Measurements from ENCODE around the gene WNK2.

GRCh38 chr9:93234600-93234999 lies 50.7 kb downstream of the WNK2 start:
- no peak for TF ChIP-seq POLR2A (IDR thresholded peaks at IDR 0.05; ENCODE audit: low read depth, low read length)
- TF ChIP-seq RAD21 (IDR thresholded peaks at IDR 0.05; ENCODE audit: low read length): no peak
- no peak for TF ChIP-seq MAFK (IDR thresholded peaks at IDR 0.05; ENCODE audit: low read depth, low read length)
- TF ChIP-seq CTCF (conservative IDR thresholded peaks at IDR 0.05; ENCODE audit: low read depth, low read length): no peak
- no peak for TF ChIP-seq CHD1 (IDR thresholded peaks at IDR 0.05; ENCODE audit: low read depth, low read length)
- no peak for TF ChIP-seq ELK1 (IDR thresholded peaks at IDR 0.05; ENCODE audit: borderline replicate concordance, low read depth, low read length)
- no peak for TF ChIP-seq MAZ (IDR thresholded peaks at IDR 0.05; ENCODE audit: borderline replicate concordance, low read depth, low read length)
- TF ChIP-seq USF2 (IDR thresholded peaks at IDR 0.05; ENCODE audit: low read depth, low read length): no peak
- no peak for TF ChIP-seq RFX5 (IDR thresholded peaks at IDR 0.05; ENCODE audit: low read depth, low read length)
- no peak for TF ChIP-seq RCOR1 (IDR thresholded peaks at IDR 0.05; ENCODE audit: insufficient replicate concordance, low read length)
- TF ChIP-seq NFE2L2 (IDR thresholded peaks at IDR 0.05; ENCODE audit: low read depth, low read length): no peak
- TF ChIP-seq SMC3 (IDR thresholded peaks at IDR 0.05; ENCODE audit: low read depth, low read length): no peak
- TF ChIP-seq BHLHE40 (IDR thresholded peaks at IDR 0.05; ENCODE audit: low read depth, low read length): no peak

All from IMR-90 (cell line).